Measurements from ENCODE around the gene AKR7A2. TPM values are rescaled to one million over a fixed set of nuclear protein-coding genes. Genes with fewer than 3 reads are reported as not detected.

Gene AKR7A2
- total and polyA plus RNA-seq, 10 of the 15 experiments (the other 5 are each of a cell fraction or from before 2014, with no cell fraction given): 1.3 to 114 (median 48.0) TPM

DNA sequence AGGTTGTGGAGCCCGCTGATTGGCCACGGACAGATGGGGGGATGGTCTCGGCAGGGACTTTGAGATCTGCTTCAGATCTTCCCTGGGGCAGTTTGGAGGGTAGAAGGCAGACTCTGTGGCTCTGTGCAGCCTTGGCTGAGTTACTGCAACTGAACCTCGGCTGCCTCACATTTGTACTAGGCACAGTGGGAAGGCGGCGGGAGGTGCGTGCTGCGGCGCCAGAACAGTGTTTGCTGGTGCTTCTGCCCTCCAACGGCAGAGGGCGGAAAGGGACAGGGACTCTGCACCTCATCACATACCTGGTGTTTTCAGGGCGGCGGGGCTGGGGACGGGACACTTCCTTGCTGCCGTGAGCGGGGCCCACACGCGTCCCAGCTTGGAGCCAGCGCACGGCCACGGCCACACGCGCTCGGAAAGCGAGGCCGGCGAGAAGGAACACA lies 26.4 kb upstream of the AKR7A2 start:
- Histone ChIP-seq H3K36me3 (ENCODE audit: control insufficient read depth in 2 of 2, insufficient read depth in 2 of 2, low read length in 1 of 2) (peaks cover 8 to 20% of the 10 kb centered on the region in 2 experiments; a peak in 3 of 4 replicates), H3K79me2 (ENCODE audit: control insufficient read depth, insufficient read depth, low read length) (no peaks in the 10 kb centered on the region), H3K27me3 (replicated peaks in 1 of 2; ENCODE audit: control insufficient read depth in 2 of 2, insufficient read depth in 2 of 2, low read length in 1 of 2) (no peaks in the 10 kb centered on the region), H2AFZ (ENCODE audit: control insufficient read depth, low read depth, low read length) (no peak overlapping the region), H3K4me1 (ENCODE audit: control insufficient read depth, insufficient read depth, low read length) (0 out of 2 replicates have a peak, but pooled peaks cover 3% of the 10 kb centered on the region), H4K20me1 (ENCODE audit: control insufficient read depth, insufficient read depth) (no peaks in the 10 kb centered on the region), H3K27ac (ENCODE audit: control insufficient read depth, insufficient read depth) (no peak overlapping the region), H3K9ac (ENCODE audit: control insufficient read depth, insufficient read depth, low read length) (no peak overlapping the region), H3K4me2 (ENCODE audit: control insufficient read depth, insufficient read depth) (no peak overlapping the region), H3K4me3 (no peak overlapping the region), H3K9me3 (replicated peaks; ENCODE audit: control insufficient read depth, insufficient read depth, low read length) (no peaks in the 10 kb centered on the region)
- FAIRE-seq (no peak), ATAC-seq (no peak), DNase-seq (ENCODE audit: low read depth, low spot score) (no peak)
- no TSS peak for BruUV-seq (replicated peaks)
- ChIA-PET SMC1A (ENCODE audit: uncharacterized antibody, unreplicated experiment) (no interaction called here), CTCF (no interaction called here), RAD21 (ENCODE audit: unreplicated experiment) (no interaction called here), POLR2A (interaction anchor here (0.5 kb wide), 1 partner anchor 243 kb away, joined by 3 read pairs; no protein-coding TSS in a partner anchor)
- TF ChIP-seq, protein P1, sequence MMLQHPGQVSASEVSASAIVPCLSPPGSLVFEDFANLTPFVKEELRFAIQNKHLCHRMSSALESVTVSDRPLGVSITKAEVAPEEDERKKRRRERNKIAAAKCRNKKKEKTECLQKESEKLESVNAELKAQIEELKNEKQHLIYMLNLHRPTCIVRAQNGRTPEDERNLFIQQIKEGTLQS (IDR thresholded peaks at IDR 0.05; ENCODE audit: borderline replicate concordance, extremely low read depth, low read depth, low read length): no peak
- TF ChIP-seq RBBP5 (conservative IDR thresholded peaks at IDR 0.05): no peak
- TF ChIP-seq ETV6 (conservative IDR thresholded peaks at IDR 0.05 in 1 of 2, IDR thresholded peaks at IDR 0.05 in 1 of 2; ENCODE audit: borderline replicate concordance in 1 of 2, low read depth in 1 of 2): no peak
- TF ChIP-seq POLR2AphosphoS5 (IDR thresholded peaks at IDR 0.05; ENCODE audit: low read length): no peak
- TF ChIP-seq ZNF217 (IDR thresholded peaks at IDR 0.05): no peak
- no peak for TF ChIP-seq YBX1 (IDR thresholded peaks at IDR 0.05)
- no peak for TF ChIP-seq FOXK2 (IDR thresholded peaks at IDR 0.05)
- TF ChIP-seq LARP7 (IDR thresholded peaks at IDR 0.05): no peak
- TF ChIP-seq, protein P2, sequence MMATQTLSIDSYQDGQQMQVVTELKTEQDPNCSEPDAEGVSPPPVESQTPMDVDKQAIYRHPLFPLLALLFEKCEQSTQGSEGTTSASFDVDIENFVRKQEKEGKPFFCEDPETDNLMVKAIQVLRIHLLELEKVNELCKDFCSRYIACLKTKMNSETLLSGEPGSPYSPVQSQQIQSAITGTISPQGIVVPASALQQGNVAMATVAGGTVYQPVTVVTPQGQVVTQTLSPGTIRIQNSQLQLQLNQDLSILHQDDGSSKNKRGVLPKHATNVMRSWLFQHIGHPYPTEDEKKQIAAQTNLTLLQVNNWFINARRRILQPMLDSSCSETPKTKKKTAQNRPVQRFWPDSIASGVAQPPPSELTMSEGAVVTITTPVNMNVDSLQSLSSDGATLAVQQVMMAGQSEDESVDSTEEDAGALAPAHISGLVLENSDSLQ (IDR thresholded peaks at IDR 0.05): no peak
- TF ChIP-seq, protein P3, sequence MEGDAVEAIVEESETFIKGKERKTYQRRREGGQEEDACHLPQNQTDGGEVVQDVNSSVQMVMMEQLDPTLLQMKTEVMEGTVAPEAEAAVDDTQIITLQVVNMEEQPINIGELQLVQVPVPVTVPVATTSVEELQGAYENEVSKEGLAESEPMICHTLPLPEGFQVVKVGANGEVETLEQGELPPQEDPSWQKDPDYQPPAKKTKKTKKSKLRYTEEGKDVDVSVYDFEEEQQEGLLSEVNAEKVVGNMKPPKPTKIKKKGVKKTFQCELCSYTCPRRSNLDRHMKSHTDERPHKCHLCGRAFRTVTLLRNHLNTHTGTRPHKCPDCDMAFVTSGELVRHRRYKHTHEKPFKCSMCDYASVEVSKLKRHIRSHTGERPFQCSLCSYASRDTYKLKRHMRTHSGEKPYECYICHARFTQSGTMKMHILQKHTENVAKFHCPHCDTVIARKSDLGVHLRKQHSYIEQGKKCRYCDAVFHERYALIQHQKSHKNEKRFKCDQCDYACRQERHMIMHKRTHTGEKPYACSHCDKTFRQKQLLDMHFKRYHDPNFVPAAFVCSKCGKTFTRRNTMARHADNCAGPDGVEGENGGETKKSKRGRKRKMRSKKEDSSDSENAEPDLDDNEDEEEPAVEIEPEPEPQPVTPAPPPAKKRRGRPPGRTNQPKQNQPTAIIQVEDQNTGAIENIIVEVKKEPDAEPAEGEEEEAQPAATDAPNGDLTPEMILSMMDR (IDR thresholded peaks at IDR 0.05 in 2 of 3, conservative IDR thresholded peaks at IDR 0.05 in 1 of 3; ENCODE audit: control insufficient read depth in 2 of 3, extremely low read depth in 1 of 3, insufficient read depth in 1 of 3, low read depth in 3 of 3, low read length in 3 of 3): no peak
- TF ChIP-seq, protein P4, sequence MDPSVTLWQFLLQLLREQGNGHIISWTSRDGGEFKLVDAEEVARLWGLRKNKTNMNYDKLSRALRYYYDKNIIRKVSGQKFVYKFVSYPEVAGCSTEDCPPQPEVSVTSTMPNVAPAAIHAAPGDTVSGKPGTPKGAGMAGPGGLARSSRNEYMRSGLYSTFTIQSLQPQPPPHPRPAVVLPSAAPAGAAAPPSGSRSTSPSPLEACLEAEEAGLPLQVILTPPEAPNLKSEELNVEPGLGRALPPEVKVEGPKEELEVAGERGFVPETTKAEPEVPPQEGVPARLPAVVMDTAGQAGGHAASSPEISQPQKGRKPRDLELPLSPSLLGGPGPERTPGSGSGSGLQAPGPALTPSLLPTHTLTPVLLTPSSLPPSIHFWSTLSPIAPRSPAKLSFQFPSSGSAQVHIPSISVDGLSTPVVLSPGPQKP (IDR thresholded peaks at IDR 0.05; ENCODE audit: low read depth, low read length): no peak
- no peak for TF ChIP-seq STAT1 (conservative IDR thresholded peaks at IDR 0.05)
- no peak for TF ChIP-seq CREB1 (IDR thresholded peaks at IDR 0.05; ENCODE audit: low read depth)
- WGBS (ENCODE audit: insufficient coverage, insufficient replicate concordance, low lambda C conversion rate, missing lambda C conversion rate): 96% methylated on average over 27 of the region's 27 CpGs
- in situ Hi-C loops (cut with MboI) (no loop called here), intact Hi-C loops (cut with micrococcal nuclease; ENCODE audit: unreplicated experiment) (no loop called here)
